Measurements from ENCODE around the gene DNAH12.

DNAH12 gene

GRCh38 chr3:57577801-57578200 lies 33.7 kb upstream of the DNAH12 start:
- TF ChIP-seq, protein P1, sequence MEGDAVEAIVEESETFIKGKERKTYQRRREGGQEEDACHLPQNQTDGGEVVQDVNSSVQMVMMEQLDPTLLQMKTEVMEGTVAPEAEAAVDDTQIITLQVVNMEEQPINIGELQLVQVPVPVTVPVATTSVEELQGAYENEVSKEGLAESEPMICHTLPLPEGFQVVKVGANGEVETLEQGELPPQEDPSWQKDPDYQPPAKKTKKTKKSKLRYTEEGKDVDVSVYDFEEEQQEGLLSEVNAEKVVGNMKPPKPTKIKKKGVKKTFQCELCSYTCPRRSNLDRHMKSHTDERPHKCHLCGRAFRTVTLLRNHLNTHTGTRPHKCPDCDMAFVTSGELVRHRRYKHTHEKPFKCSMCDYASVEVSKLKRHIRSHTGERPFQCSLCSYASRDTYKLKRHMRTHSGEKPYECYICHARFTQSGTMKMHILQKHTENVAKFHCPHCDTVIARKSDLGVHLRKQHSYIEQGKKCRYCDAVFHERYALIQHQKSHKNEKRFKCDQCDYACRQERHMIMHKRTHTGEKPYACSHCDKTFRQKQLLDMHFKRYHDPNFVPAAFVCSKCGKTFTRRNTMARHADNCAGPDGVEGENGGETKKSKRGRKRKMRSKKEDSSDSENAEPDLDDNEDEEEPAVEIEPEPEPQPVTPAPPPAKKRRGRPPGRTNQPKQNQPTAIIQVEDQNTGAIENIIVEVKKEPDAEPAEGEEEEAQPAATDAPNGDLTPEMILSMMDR (IDR thresholded peaks at IDR 0.05) = no peak
- Histone ChIP-seq H3K4me3 (no peak overlapping the region), H3K27ac (no peak overlapping the region)
- DNase-seq (ENCODE audit: low spot score) = no peak

GRCh38 chr3:57575966-57576626 lies 32.0 kb upstream of the DNAH12 start:
- TF ChIP-seq, protein P1 (IDR thresholded peaks at IDR 0.05) = no peak
- no peak for DNase-seq (ENCODE audit: low spot score)
- Histone ChIP-seq H3K4me3 (no peak overlapping the region), H3K27ac (peak overlapping the region in 1 of 2 donors; percentile 7)

DNA sequence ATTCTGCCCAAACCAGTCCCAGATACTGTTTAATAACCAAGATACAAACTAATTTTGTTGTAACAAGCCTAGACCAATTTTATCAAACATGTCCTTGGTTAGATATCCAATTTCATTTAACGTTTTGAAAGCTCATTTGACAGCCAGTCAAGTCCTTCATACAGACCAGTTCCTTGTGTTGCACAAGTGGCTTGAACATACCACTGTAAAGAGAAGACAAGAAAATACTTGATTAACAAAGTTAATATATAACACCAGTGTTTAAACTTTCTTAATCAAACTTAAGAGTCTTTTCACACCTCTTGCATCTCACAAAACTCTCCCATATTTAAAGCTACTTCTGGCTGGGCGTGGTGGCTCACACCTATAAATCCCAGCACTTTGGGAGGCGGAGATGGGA lies 28.0 kb upstream of the DNAH12 start:
- no peak for DNase-seq (ENCODE audit: low spot score)
- TF ChIP-seq, protein P1 (IDR thresholded peaks at IDR 0.05) = no peak
- no peak overlapping the region for H3K4me3 ChIP-seq
- H3K27ac ChIP-seq = no peak overlapping the region

DNA sequence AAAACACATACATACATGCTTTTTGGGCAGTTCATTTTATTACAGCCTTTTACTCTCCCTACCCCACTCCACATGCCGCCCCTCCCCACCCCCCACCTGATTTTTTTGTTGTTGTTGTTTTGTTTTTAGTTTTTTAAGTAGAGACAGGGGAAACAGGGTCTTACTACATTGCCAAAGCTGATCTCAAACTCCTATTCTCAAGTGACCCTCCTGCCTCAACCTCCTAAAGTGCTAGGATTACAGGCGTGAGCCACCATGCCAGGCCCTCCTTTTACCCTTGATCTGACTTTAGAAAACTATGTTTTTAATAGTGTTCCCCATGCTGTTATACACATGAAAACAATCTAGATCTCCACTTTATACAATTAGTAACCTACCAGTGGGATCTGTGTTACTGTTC lies 26.7 kb upstream of the DNAH12 start:
- H3K4me3 ChIP-seq = no peak overlapping the region
- no peak for DNase-seq (ENCODE audit: low spot score)
- TF ChIP-seq, protein P1 (IDR thresholded peaks at IDR 0.05) = no peak
- H3K27ac ChIP-seq = no peak overlapping the region

DNA sequence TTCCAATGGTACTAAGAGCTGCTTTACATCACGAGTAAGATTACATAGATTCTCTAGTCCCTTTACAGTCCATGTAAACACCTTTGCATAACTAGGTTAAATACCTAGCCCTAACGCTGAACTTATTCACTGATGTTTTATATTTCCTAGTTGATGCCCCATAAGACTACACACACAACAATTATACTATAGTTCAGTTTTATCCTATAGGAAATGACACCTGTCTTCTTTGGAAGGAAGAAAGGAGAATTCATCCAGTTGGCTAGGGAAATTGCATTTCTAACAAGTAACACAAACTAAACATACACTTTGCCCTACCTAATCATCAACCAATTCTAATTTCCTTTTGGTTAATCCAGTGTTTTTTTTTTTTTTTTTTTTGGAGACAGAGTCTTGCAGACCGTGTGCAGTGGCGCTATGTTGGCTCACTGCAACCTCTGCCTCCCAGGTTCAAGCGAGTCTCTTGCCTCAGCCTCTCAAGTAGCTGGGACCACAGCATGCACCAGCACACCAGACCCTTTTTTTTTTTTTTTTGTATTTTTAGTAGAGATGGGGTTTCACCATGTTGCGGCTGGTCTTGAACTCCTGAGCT lies 25.8 kb upstream of the DNAH12 start:
- TF ChIP-seq, protein P1 (IDR thresholded peaks at IDR 0.05) = no peak
- no peak for DNase-seq (ENCODE audit: low spot score)
- Histone ChIP-seq H3K4me3 (no peak overlapping the region), H3K27ac (no peak overlapping the region)

DNA sequence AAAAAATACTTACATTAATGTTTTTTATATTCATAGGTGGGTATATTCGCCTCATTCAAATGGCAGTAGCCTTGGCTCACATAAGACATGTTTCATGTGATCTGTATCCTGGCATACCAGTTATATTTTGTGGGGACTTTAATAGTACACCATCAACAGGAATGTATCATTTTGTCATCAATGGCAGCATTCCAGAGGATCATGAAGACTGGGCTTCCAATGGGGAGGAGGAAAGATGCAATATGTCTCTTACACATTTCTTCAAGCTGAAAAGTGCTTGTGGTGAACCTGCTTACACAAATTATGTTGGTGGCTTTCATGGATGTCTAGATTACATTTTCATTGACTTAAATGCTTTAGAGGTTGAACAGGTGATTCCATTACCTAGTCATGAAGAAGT lies 15.4 kb upstream of the DNAH12 start:
- TF ChIP-seq, protein P1 (IDR thresholded peaks at IDR 0.05) = no peak
- no peak overlapping the region for H3K4me3 ChIP-seq
- no peak overlapping the region for H3K27ac ChIP-seq
- DNase-seq (ENCODE audit: low spot score) = no peak

DNA sequence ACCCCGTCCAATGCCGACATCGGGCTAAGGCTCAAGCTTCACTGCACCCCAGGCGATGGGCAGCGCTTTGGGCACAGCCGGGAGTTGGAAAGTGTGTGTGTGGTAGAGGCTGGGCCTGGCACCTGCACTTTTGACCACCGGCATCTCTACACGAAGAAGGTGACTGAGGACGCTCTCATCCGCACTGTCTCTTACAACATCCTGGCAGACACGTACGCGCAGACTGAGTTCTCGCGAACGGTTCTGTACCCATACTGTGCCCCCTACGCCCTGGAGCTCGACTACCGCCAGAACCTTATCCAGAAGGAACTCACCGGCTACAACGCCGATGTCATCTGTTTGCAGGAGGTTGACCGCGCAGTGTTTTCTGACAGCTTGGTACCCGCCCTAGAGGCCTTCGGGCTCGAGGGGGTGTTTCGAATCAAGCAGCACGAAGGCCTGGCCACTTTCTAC lies 13.0 kb upstream of the DNAH12 start:
- TF ChIP-seq, protein P1 (IDR thresholded peaks at IDR 0.05) = no peak
- peak overlapping the region; percentile 98 for H3K4me3 ChIP-seq
- peak overlapping the region; percentile 75 to 89 for H3K27ac ChIP-seq
- DNase-seq (ENCODE audit: low spot score) = no peak
